T-cell (primary cell): ENCODE data around the gene CFAP251. TPM values are rescaled to one million over a fixed set of nuclear protein-coding genes. Genes with fewer than 3 reads are reported as not detected.
A peak's percentile ranks its signal among the peaks of the same experiment; 100 is the strongest.
"Not testable (repeated sequence)": the region's sequence is repeated elsewhere in the genome, so short reads cannot be mapped to it uniquely, and the experiment has no call there.

Experiments used
- ATAC-seq, 4 experiments: fragments of 200-7000 bp in 3 of 4; fragments of 150-1000 bp in 1 of 4; cut with Tn5 transposase; replicated peaks in 1 of 4; 1 replicate in 3 of 4; 2 replicates in 1 of 4; pipeline ENCODE4 v1.10.0; 2021; ENCODE audit warnings: moderate library complexity in 3 of 4, mild to moderate bottlenecking in 2 of 4, moderate number of reproducible peaks in 1 of 4
- CTCF ChIA-PET, 2 donors: fragments of 300-600 bp; sonication (Branson Sonifier 250); formaldehyde crosslinking; loops; one replicate each; lab custom pipeline; 2022; ENCODE audit warnings: antibody characterized with exemption in 2 of 2; lab: Charles Lee
- POLR2A ChIA-PET, 2 donors: fragments of 300-600 bp; sonication (Branson Sonifier 250); formaldehyde crosslinking; loops; one replicate each; lab custom pipeline; 2022; ENCODE audit warnings: antibody characterized with exemption in 2 of 2; lab: Charles Lee
- DNase-seq, 35 experiments: peaks; one replicate each; pipeline versions ENCODE4 v3.0.0 to v3.0.0-alpha.2; 2013 to 2023
- H3K27ac ChIP-seq: one replicate; pipeline ENCODE4 v1.5.1; 2013; ENCODE audit warnings: low read length
- H3K27me3 ChIP-seq, 2 experiments: replicated peaks in 1 of 2; 1 replicate in 1 of 2; 2 replicates in 1 of 2; pipeline versions ENCODE4 v1.6.1 to v1.7.0; 2013; ENCODE audit warnings: low read length in 1 of 2, mixed read lengths in 1 of 2; ENCODE audit not compliant: control insufficient read depth in 2 of 2, insufficient read depth in 2 of 2; ENCODE audit errors: extremely low read depth in 1 of 2
- H3K36me3 ChIP-seq, 2 donors: 1 replicate in 1 of 2; 2 replicates in 1 of 2; pipeline versions ENCODE4 v1.6.1 to v1.7.0; 2013; ENCODE audit warnings: low read length in 1 of 2; ENCODE audit not compliant: control insufficient read depth in 2 of 2, insufficient read depth in 1 of 2; ENCODE audit errors: extremely low read depth in 1 of 2
- H3K4me1 ChIP-seq, 2 experiments: 1 replicate in 1 of 2; 2 replicates in 1 of 2; pipeline versions ENCODE4 v1.6.1 to v1.7.0; 2013; ENCODE audit warnings: low read length in 2 of 2, mixed read lengths in 1 of 2; ENCODE audit not compliant: insufficient read depth in 2 of 2, control insufficient read depth in 1 of 2; ENCODE audit errors: extremely low read depth in 1 of 2
- H3K4me3 ChIP-seq, 2 donors: 1 replicate in 1 of 2; 2 replicates in 1 of 2; pipeline versions ENCODE4 v1.5.1 to v1.7.0; 2013; ENCODE audit warnings: mild to moderate bottlenecking in 2 of 2, low read length in 1 of 2, moderate library complexity in 1 of 2; ENCODE audit not compliant: control insufficient read depth in 1 of 2; ENCODE audit errors: extremely low read depth in 1 of 2
- H3K9me3 ChIP-seq: 2 replicates; pipeline ENCODE4 v1.7.0; 2013
- H3K27ac Mint-ChIP-seq, 2 donors: one replicate each; pipeline ENCODE4 v1.8.0; 2020 to 2021; ENCODE audit warnings: mild to moderate bottlenecking in 2 of 2, mixed read lengths in 2 of 2
- H3K27me3 Mint-ChIP-seq, 2 donors: one replicate each; pipeline ENCODE4 v1.8.0; 2021 to 2022; ENCODE audit warnings: mixed read lengths in 2 of 2
- H3K36me3 Mint-ChIP-seq: one replicate; pipeline ENCODE4 v1.8.0; 2021; ENCODE audit warnings: mixed read lengths
- H3K4me1 Mint-ChIP-seq, 3 donors: one replicate each; pipeline ENCODE4 v1.8.0; 2020 to 2022; ENCODE audit warnings: mixed read lengths in 3 of 3, mild to moderate bottlenecking in 1 of 3
- H3K4me3 Mint-ChIP-seq, 3 donors: one replicate each; pipeline ENCODE4 v1.8.0; 2020 to 2022; ENCODE audit warnings: mild to moderate bottlenecking in 3 of 3, mixed read lengths in 3 of 3, moderate library complexity in 3 of 3
- H3K9me3 Mint-ChIP-seq, 3 donors: one replicate each; pipeline ENCODE4 v1.8.0; 2020 to 2022; ENCODE audit warnings: mixed read lengths in 3 of 3
- WGBS: methylation state at CpG from one replicate; pipeline ENCODE4 v1.1.5; 2013; ENCODE audit warnings: missing lambda C conversion rate; ENCODE audit not compliant: insufficient coverage; 5-methylcytosine and 5-hydroxymethylcytosine counted together
- total RNA-seq, 35 experiments: library from RNA in 6 of 35; stranded (reverse) in 6 of 35; fragments of 120-200 nt in 1 of 35; gene quantifications; one replicate each; pipeline versions ENCODE4 v1.2.1 to v1.2.4 and lab custom pipeline; 2013 to 2026

The CFAP251 gene
- total RNA-seq, 5 donors from 2014 or later (not counting 1 experiment from before 2014, with no cell fraction given): 0.50 to 0.61 (median 0.57) TPM

DNA sequence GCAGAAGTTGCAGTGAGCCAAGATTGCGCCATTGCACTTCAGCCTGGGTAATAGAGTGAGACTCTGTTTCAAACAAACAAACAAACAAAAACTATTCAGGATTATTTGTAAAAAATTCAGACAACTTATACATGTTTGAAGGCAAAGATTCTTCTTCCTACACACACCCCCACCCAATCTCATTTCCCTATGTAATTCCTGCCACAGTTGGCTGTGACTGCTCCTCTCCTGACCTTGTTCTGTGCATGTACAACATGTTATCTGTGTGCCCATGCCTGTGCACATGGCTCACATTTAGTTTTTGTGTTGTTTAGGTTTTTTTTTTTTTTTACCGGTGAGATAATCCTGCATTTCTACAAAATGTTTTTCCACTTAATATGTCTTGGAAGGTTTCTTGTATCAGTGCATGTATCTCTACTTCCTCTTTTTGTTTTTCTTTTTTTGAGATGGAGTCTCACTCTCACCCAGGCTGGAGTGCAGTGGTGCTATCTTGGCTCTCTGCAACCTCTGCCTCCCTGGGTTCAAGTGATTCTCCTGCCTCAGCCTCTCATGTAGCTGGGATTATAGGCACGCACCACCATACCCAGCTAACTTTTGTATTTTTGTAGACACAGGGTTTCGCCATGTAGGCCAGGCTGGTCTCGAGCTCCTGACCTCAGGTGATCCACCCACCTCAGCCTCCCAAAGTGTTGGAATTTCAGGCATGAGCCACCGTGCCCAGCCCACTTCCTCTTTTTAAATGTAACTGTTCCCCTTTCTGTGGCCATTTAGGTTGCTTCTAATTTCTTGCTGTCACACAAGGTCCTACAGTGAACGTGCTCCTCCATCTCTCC, 8.7 kb downstream of the CFAP251 start:
- ChIA-PET POLR2A (no interaction called here), CTCF (no interaction called here)
- Histone ChIP-seq H3K9me3 (no peaks in the 10 kb centered on the region), H3K27me3 (no peaks in the 10 kb centered on the region), H3K27ac (no peak overlapping the region), H3K4me1 (no peaks in the 10 kb centered on the region), H3K36me3 (no peaks in the 10 kb centered on the region), H3K4me3 (no peak overlapping the region)
- ATAC-seq (no peak), DNase-seq (peak in 1 of 35 experiments; percentile 12)
- no peak overlapping the region for H3K4me3 Mint-ChIP-seq
- H3K9me3 Mint-ChIP-seq: no peaks in the 10 kb centered on the region
- peaks cover 0 to 3% of the 10 kb centered on the region in 2 donors for H3K27me3 Mint-ChIP-seq
- peaks cover 6% of the 10 kb centered on the region for H3K36me3 Mint-ChIP-seq
- H3K27ac Mint-ChIP-seq: no peak overlapping the region
- peaks cover 0 to 6% (median 0%) of the 10 kb centered on the region in 3 donors for H3K4me1 Mint-ChIP-seq
- WGBS: 60% methylated on average over 5 of the region's 7 CpGs

DNA sequence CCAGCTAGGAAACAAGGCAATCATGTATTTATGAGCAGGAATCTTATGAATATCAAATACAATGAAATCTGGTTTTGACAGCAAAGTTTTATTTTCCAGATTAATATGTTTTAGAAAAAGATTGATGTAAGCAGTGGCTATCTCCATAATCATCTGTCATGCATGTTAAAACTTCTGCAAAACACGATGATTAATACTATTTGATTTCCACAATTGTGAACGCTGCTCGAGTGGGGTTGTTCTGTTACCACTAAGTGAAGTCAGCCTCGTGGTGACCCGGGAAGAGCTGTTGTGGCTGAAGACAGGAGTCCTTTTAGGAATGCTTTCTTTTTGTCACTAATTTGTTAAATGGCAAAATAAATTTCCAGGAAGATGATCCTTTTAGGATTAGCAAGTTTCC, 9.4 kb downstream of the CFAP251 start:
- Mint-ChIP-seq H3K27me3 (peaks cover 0 to 3% of the 10 kb centered on the region in 2 donors), H3K9me3 (no peaks in the 10 kb centered on the region), H3K36me3 (peaks cover 6% of the 10 kb centered on the region), H3K27ac (no peak overlapping the region), H3K4me3 (no peak overlapping the region), H3K4me1 (peaks cover 0 to 6% (median 0%) of the 10 kb centered on the region in 3 donors)
- Histone ChIP-seq H3K4me3 (no peak overlapping the region), H3K4me1 (no peaks in the 10 kb centered on the region), H3K9me3 (no peaks in the 10 kb centered on the region), H3K27ac (no peak overlapping the region), H3K27me3 (peaks cover 0 to 3% of the 10 kb centered on the region in 2 experiments), H3K36me3 (peaks cover 0 to 3% of the 10 kb centered on the region in 2 donors)
- 27% methylated on average over 3 of the region's 5 CpGs for WGBS
- DNase-seq (no peak), ATAC-seq (no peak)
- POLR2A ChIA-PET: no interaction called here
- CTCF ChIA-PET: no interaction called here

DNA sequence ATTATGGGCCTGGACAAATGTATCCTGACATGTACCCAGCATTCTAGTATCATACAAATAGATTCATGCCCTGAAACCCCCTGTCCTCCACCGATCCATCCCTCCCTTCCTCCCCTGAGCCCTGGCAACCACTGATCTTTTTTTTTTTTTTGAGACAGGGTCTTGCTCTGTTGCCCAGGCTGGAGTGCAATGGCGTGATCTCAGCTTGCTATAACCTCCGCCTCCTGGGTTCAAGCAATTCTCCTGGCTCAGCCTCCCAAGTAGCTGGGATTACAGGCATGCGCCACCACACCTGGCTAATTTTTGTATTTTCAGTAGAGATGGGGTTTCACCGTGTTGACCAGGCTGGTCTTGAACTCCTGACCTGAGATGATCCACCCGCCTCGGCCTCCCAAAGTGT, 11.2 kb downstream of the CFAP251 start:
- ATAC-seq, DNase-seq, POLR2A ChIA-PET, H3K27me3 ChIP-seq, H3K27me3 Mint-ChIP-seq, H3K36me3 ChIP-seq, H3K4me3 ChIP-seq, H3K9me3 Mint-ChIP-seq, H3K4me1 ChIP-seq, H3K4me1 Mint-ChIP-seq, H3K27ac ChIP-seq, H3K27ac Mint-ChIP-seq, H3K36me3 Mint-ChIP-seq, H3K9me3 ChIP-seq, H3K4me3 Mint-ChIP-seq: not testable (repeated sequence)
- WGBS: 100% methylated on average over 1 of the region's 7 CpGs
- CTCF ChIA-PET: interaction anchor here in 1 of 2 donors (0.6 kb wide), 1 partner anchor 134 kb away, joined by 3 read pairs; no protein-coding TSS in a partner anchor

DNA sequence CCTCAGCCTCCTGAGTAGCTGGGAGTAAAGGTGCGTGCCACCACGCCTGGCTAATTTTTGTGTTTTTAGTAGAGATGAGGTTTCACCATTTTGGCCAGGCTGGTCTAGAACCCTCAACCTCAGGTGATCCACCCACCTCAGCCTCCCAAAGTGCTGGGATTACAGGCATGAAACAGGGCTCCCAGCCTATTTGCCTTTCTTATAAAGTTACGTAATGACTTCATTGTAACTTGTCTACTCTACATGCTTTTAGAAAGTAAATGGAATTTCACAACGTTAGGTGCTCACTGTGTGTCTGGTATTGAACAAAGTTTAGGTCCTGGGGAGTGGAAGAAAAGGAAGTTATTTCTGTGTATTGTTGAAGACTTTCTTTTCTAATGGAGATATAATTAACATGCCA, 12.5 kb downstream of the CFAP251 start:
- peaks cover 0 to 6% (median 0%) of the 10 kb centered on the region in 3 donors for H3K4me1 Mint-ChIP-seq
- DNase-seq (no peak), ATAC-seq (no peak)
- H3K9me3 ChIP-seq: no peaks in the 10 kb centered on the region
- H3K27me3 Mint-ChIP-seq: peaks cover 0 to 3% of the 10 kb centered on the region in 2 donors
- POLR2A ChIA-PET: no interaction called here
- no peak overlapping the region for H3K4me3 ChIP-seq
- CTCF ChIA-PET: no interaction called here
- peaks cover 6% of the 10 kb centered on the region for H3K36me3 Mint-ChIP-seq
- H3K9me3 Mint-ChIP-seq: no peaks in the 10 kb centered on the region
- no peak overlapping the region for H3K4me3 Mint-ChIP-seq
- no peak overlapping the region for H3K27ac Mint-ChIP-seq
- peaks cover 0 to 3% of the 10 kb centered on the region in 2 donors for H3K36me3 ChIP-seq
- H3K27me3 ChIP-seq: peaks cover 0 to 3% of the 10 kb centered on the region in 2 experiments
- no peak overlapping the region for H3K27ac ChIP-seq
- no CpG with 5 or more reads among the region's 4 CpGs for WGBS
- H3K4me1 ChIP-seq: no peaks in the 10 kb centered on the region

DNA sequence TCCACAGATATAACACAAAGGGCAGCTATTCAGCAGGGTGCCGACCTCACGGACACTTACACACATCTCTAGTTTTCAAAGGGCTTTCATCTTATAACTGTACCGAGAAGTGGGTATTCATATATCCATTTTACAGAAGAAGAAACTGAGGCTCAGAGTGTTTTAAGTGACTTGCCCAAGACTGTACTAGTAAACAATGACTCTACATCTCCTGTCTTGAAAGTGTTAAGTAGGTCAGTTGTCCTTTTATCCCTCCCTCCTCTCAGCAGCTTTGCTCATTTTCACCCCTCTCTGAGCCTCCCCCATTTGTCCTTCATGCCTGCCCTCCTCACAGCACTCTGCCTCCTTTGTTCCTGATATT, 13.8 kb downstream of the CFAP251 start:
- Histone ChIP-seq H3K27me3 (peaks cover 0 to 3% of the 10 kb centered on the region in 2 experiments), H3K9me3 (no peaks in the 10 kb centered on the region), H3K4me1 (no peaks in the 10 kb centered on the region), H3K27ac (no peak overlapping the region), H3K4me3 (no peak overlapping the region), H3K36me3 (peaks cover 0 to 3% of the 10 kb centered on the region in 2 donors)
- DNase-seq: no peak
- Mint-ChIP-seq H3K36me3 (peaks cover 14% of the 10 kb centered on the region), H3K4me3 (no peak overlapping the region), H3K27ac (no peak overlapping the region), H3K4me1 (peaks cover 0 to 6% (median 0%) of the 10 kb centered on the region in 3 donors), H3K9me3 (no peaks in the 10 kb centered on the region), H3K27me3 (peaks cover 0 to 3% of the 10 kb centered on the region in 2 donors)
- POLR2A ChIA-PET: no interaction called here
- ATAC-seq: no peak
- CTCF ChIA-PET: no interaction called here
- 90% methylated on average over 2 of the region's 3 CpGs for WGBS

DNA sequence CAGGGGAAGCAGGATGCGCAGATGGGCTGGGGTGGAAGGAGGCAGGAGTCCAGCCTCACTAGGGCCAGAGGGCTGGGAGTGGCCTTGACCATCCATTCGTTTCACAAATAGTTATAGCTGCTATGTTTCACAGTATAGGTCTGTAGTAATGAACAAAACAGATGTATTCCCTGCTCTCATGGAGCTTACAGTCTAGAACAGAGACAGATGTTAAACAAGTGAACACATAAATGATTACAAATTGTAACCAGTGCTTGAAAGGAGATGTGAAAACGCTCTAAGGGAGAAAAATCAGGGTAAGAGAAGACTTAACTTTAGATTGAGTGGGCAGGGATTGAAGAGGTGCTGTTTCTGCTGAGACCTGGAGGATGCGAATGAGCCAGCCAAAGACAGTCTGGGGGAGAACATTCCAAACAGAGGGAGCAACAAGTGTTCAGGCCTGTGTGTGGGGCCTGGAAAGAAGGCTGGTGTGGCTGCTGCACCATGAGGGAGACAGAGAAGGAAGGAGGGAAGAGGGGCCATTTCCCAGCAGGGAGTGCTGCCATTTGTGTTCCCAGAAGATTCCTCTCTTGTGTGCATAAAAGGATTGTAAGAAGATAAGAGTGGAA, 14.6 kb downstream of the CFAP251 start:
- ATAC-seq (no peak), DNase-seq (no peak)
- Mint-ChIP-seq H3K4me3 (no peak overlapping the region), H3K4me1 (peaks cover 6 to 9% (median 6%) of the 10 kb centered on the region in 3 donors), H3K36me3 (peaks cover 19% of the 10 kb centered on the region), H3K27ac (no peak overlapping the region), H3K27me3 (peaks cover 0 to 3% of the 10 kb centered on the region in 2 donors), H3K9me3 (no peaks in the 10 kb centered on the region)
- Histone ChIP-seq H3K4me1 (no peaks in the 10 kb centered on the region), H3K27me3 (peaks cover 0 to 3% of the 10 kb centered on the region in 2 experiments), H3K4me3 (no peak overlapping the region), H3K36me3 (peaks cover 0 to 3% of the 10 kb centered on the region in 2 donors), H3K9me3 (no peaks in the 10 kb centered on the region), H3K27ac (no peak overlapping the region)
- POLR2A ChIA-PET: no interaction called here
- WGBS: 92% methylated on average over 4 of the region's 4 CpGs
- CTCF ChIA-PET: no interaction called here
